B cell (primary cell): Measurements from ENCODE around the gene THBS3. TPM values are rescaled to one million over a fixed set of nuclear protein-coding genes. Genes with fewer than 3 reads are reported as not detected.

Source experiments
- ATAC-seq: fragments of 200-7000 bp; cut with Tn5 transposase; one replicate; pipeline ENCODE4 v1.10.0; 2021; ENCODE audit warnings: low read depth, mild to moderate bottlenecking, moderate number of reproducible peaks, moderate library complexity
- CTCF ChIA-PET: fragments of 350-600 bp; sonication (Branson Sonifier 250); formaldehyde crosslinking; loops from one replicate; lab custom pipeline; 2021; ENCODE audit warnings: antibody characterized with exemption, inconsistent platforms; lab: Charles Lee
- POLR2A ChIA-PET: fragments of 350-600 bp; sonication (Branson Sonifier 250); formaldehyde crosslinking; loops from one replicate; lab custom pipeline; 2021; ENCODE audit warnings: antibody characterized with exemption; lab: Charles Lee
- DNase-seq: peaks from one replicate; pipeline ENCODE4 v3.0.0; 2013
- H2AFZ ChIP-seq: 2 replicates; pipeline ENCODE4 v1.6.1; 2012; ENCODE audit warnings: mild to moderate bottlenecking, low read depth, low read length; ENCODE audit not compliant: insufficient read depth, poor library complexity, severe bottlenecking
- H3K27ac ChIP-seq, 2 donors: 1 replicate in 1 of 2; 2 replicates in 1 of 2; pipeline ENCODE4 v1.5.1; 2012 to 2013; ENCODE audit warnings: low read length in 2 of 2, mild to moderate bottlenecking in 2 of 2, moderate library complexity in 1 of 2
- H3K27me3 ChIP-seq, 4 experiments: fragments of 200-600 bp in 1 of 4; sonication (generic) in 1 of 4; replicated peaks in 1 of 4; 1 replicate in 2 of 4; 2 replicates in 2 of 4; pipeline versions ENCODE4 v1.6.1 to v1.7.0; 2013 to 2016; ENCODE audit warnings: low read length in 3 of 4, mild to moderate bottlenecking in 2 of 4, mixed read lengths in 1 of 4, moderate library complexity in 1 of 4; ENCODE audit not compliant: insufficient read depth in 4 of 4, control insufficient read depth in 3 of 4; ENCODE audit errors: control extremely low read depth in 1 of 4
- H3K36me3 ChIP-seq, 2 experiments: replicated peaks in 1 of 2; 1 replicate in 1 of 2; 2 replicates in 1 of 2; pipeline versions ENCODE4 v1.6.1 to v1.7.1; 2013; ENCODE audit warnings: low read length in 1 of 2; ENCODE audit not compliant: insufficient read depth in 2 of 2, control insufficient read depth in 1 of 2; ENCODE audit errors: control extremely low read depth in 1 of 2, extremely low read depth in 1 of 2
- H3K4me1 ChIP-seq, 2 donors: fragments of 200-600 bp in 1 of 2; sonication (generic) in 1 of 2; 1 replicate in 1 of 2; 2 replicates in 1 of 2; pipeline versions ENCODE4 v1.5.1 to v1.6.1; 2013 to 2017; ENCODE audit warnings: low read length in 2 of 2; ENCODE audit not compliant: control insufficient read depth in 2 of 2, insufficient read depth in 2 of 2
- H3K4me2 ChIP-seq: replicated peaks from 2 replicates; pipeline ENCODE3; 2012; ENCODE audit warnings: mild to moderate bottlenecking, low read depth, low read length; ENCODE audit not compliant: poor library complexity, severe bottlenecking
- H3K4me3 ChIP-seq, 5 experiments: fragments of 200-600 bp in 1 of 5; sonication (generic) in 1 of 5; 1 replicate in 3 of 5; 2 replicates in 2 of 5; pipeline versions ENCODE4 v1.5.1 to v1.7.0; 2011 to 2016; ENCODE audit warnings: low read length in 4 of 5, mild to moderate bottlenecking in 4 of 5, low read depth in 2 of 5, control low read depth in 1 of 5, moderate library complexity in 1 of 5; ENCODE audit not compliant: insufficient read depth in 1 of 5; ENCODE audit errors: control extremely low read depth in 1 of 5, extremely low read depth in 1 of 5
- H3K79me2 ChIP-seq: fragments of 200-600 bp; sonication (generic); one replicate; pipeline ENCODE4 v1.6.0; 2016; ENCODE audit warnings: low read length; ENCODE audit not compliant: control insufficient read depth, insufficient read depth
- H3K9ac ChIP-seq: fragments of 200-600 bp; sonication (generic); 2 replicates; pipeline ENCODE4 v1.6.1; 2017; ENCODE audit warnings: mild to moderate bottlenecking, low read length, moderate library complexity
- H3K9me3 ChIP-seq, 3 donors: one replicate each; pipeline versions ENCODE4 v1.6.1 to v1.7.1; 2013; ENCODE audit warnings: low read length in 2 of 3; ENCODE audit not compliant: control insufficient read depth in 2 of 3, insufficient read depth in 1 of 3; ENCODE audit errors: control extremely low read depth in 1 of 3
- H4K20me1 ChIP-seq: 2 replicates; pipeline ENCODE4 v1.6.0; 2012; ENCODE audit warnings: mild to moderate bottlenecking, low read length; ENCODE audit not compliant: insufficient read depth, control insufficient read depth, poor library complexity, severe bottlenecking
- H3K27ac Mint-ChIP-seq: one replicate; pipeline ENCODE4 v1.8.0; 2021; ENCODE audit warnings: mixed read lengths
- H3K27me3 Mint-ChIP-seq: one replicate; pipeline ENCODE4 v1.8.0; 2021; ENCODE audit warnings: mixed read lengths
- H3K4me1 Mint-ChIP-seq: one replicate; pipeline ENCODE4 v1.8.0; 2021; ENCODE audit warnings: mixed read lengths
- H3K4me3 Mint-ChIP-seq: one replicate; pipeline ENCODE4 v1.8.0; 2021; ENCODE audit warnings: mixed read lengths
- H3K9me3 Mint-ChIP-seq: one replicate; pipeline ENCODE4 v1.8.0; 2022; ENCODE audit warnings: mixed read lengths; ENCODE audit not compliant: insufficient read depth
- CTCF ChIP-seq: fragments of 200-600 bp; IDR thresholded peaks from one replicate; pipeline ENCODE4 v1.8.0; 2022; ENCODE audit warnings: antibody characterized with exemption, mild to moderate bottlenecking
- EZH2 ChIP-seq: IDR thresholded peaks from 2 replicates; pipeline ENCODE4 v1.6.1; 2012; ENCODE audit warnings: borderline replicate concordance, low read depth, mild to moderate bottlenecking, moderate library complexity, low read length; ENCODE audit not compliant: insufficient read depth, poor library complexity, severe bottlenecking
- WGBS: methylation state at CpG from one replicate; pipeline ENCODE4 v1.1.5; 2013; ENCODE audit warnings: missing lambda C conversion rate; ENCODE audit not compliant: insufficient coverage; 5-methylcytosine and 5-hydroxymethylcytosine counted together
- intact Hi-C: fragments of 100-400 bp; cut with micrococcal nuclease; formaldehyde crosslinking; loops from one replicate; pipeline ENCODE4 v1.10.0; 2022
- polyA plus RNA-seq: library from polyadenylated mRNA; depleted of rRNA; stranded (reverse); fragments of >200 nt; gene quantifications from 2 replicates; pipeline ENCODE4 v1.2.3, GENCODE V29; 2012
- total RNA-seq, 2 donors: library from RNA; stranded (reverse); fragments of 120-200 nt in 1 of 2; gene quantifications; 1 replicate in 1 of 2; 2 replicates in 1 of 2; pipeline versions ENCODE4 v1.2.3 to v1.2.4, GENCODE V29; 2013 to 2022

The THBS3 gene
- total and polyA plus RNA-seq, 2 donors (not counting 1 experiment from before 2014, with no cell fraction given): 28.0 to 28.6 TPM

- TF ChIP-seq EZH2: no peak
- TF ChIP-seq CTCF: no peak
- no peaks in the 10 kb centered on the region for H4K20me1 ChIP-seq
- ATAC-seq (no peak), DNase-seq (peak; percentile 15)
- Mint-ChIP-seq H3K4me3 (no peak overlapping the region), H3K27ac (no peak overlapping the region), H3K4me1 (peaks cover 21% of the 10 kb centered on the region), H3K9me3 (no peaks in the 10 kb centered on the region), H3K27me3 (no peaks in the 10 kb centered on the region)
- no peak overlapping the region for H3K9ac ChIP-seq
- intact Hi-C loops: no loop called here
- no peaks in the 10 kb centered on the region for H3K9me3 ChIP-seq
- 92% methylated on average over 29 of the region's 31 CpGs for WGBS
- H3K4me2 ChIP-seq: no peak overlapping the region
- no peak overlapping the region for H3K27ac ChIP-seq
- H3K4me1 ChIP-seq: peaks cover 8 to 20% of the 10 kb centered on the region in 2 donors
- no peaks in the 10 kb centered on the region for H3K27me3 ChIP-seq
- no peaks in the 10 kb centered on the region for H3K36me3 ChIP-seq
- no peak overlapping the region for H2AFZ ChIP-seq
- no peaks in the 10 kb centered on the region for H3K79me2 ChIP-seq
- ChIA-PET CTCF (interaction anchor here (0.6 to 12.7 kb wide), 8 partner anchors 10 to 94 kb away, joined by 3 to 196 read pairs (median 4); no protein-coding TSS in a partner anchor), POLR2A (no interaction called here)
- no peak overlapping the region for H3K4me3 ChIP-seq
These were observed 28.3 kb downstream of the THBS3 start for GRCh38 chr1:155179112-155180031.
